DOHH2 (cell line): ENCODE data around the gene SETMAR.
A peak's percentile ranks its signal among the peaks of the same experiment; 100 is the strongest.

Experiments
- H3F3A ChIP-seq: fragments of 200-600 bp; sonication (generic), shearing (Covaris generic); 2 replicates; pipeline ENCODE4 v1.6.0; 2016; ENCODE audit warnings: antibody characterized with exemption, mild to moderate bottlenecking; ENCODE audit not compliant: control insufficient read depth, insufficient read depth
- H3K27ac ChIP-seq: fragments of 200-600 bp; sonication (generic); 2 replicates; pipeline ENCODE4 v1.5.1; 2014; ENCODE audit warnings: low read depth, mild to moderate bottlenecking, low read length, moderate library complexity
- H3K27me3 ChIP-seq: fragments of 200-600 bp; sonication (generic); 2 replicates; pipeline ENCODE4 v1.6.1; 2014; ENCODE audit warnings: mild to moderate bottlenecking, low read length, mixed read lengths; ENCODE audit not compliant: control insufficient read depth
- H3K36me3 ChIP-seq: fragments of 200-600 bp; sonication (generic); 2 replicates; pipeline ENCODE4 v1.6.1; 2014; ENCODE audit warnings: mild to moderate bottlenecking, low read length, moderate library complexity, mixed read lengths; ENCODE audit not compliant: control insufficient read depth
- H3K4me1 ChIP-seq: fragments of 200-600 bp; sonication (generic); 2 replicates; pipeline ENCODE4 v1.6.1; 2014; ENCODE audit warnings: mild to moderate bottlenecking, low read length, mixed read lengths; ENCODE audit not compliant: control insufficient read depth
- H3K4me2 ChIP-seq: fragments of 200-600 bp; sonication (generic); 2 replicates; pipeline ENCODE4 v1.6.0; 2014; ENCODE audit warnings: mild to moderate bottlenecking, low read length, moderate library complexity
- H3K4me3 ChIP-seq: fragments of 200-600 bp; sonication (generic); 2 replicates; pipeline ENCODE4 v1.5.1; 2014; ENCODE audit warnings: mild to moderate bottlenecking, low read length, mixed read lengths
- H3K79me2 ChIP-seq: fragments of 200-600 bp; sonication (generic); 2 replicates; pipeline ENCODE4 v1.6.1; 2014; ENCODE audit warnings: mild to moderate bottlenecking, low read length, mixed read lengths; ENCODE audit not compliant: control insufficient read depth
- H3K9me2 ChIP-seq: fragments of 200-600 bp; sonication (generic); replicated peaks from 2 replicates; pipeline ENCODE4 v1.6.1; 2014; ENCODE audit warnings: mild to moderate bottlenecking, low read length, mixed read lengths; ENCODE audit not compliant: control insufficient read depth
- H3K9me3 ChIP-seq: fragments of 200-600 bp; sonication (generic); 2 replicates; pipeline ENCODE4 v1.6.1; 2014; ENCODE audit warnings: antibody characterized with exemption, low read length, mixed read lengths; ENCODE audit not compliant: control insufficient read depth, insufficient read depth
- H4K20me1 ChIP-seq: fragments of 200-600 bp; sonication (generic); 2 replicates; pipeline ENCODE4 v1.6.0; 2014; ENCODE audit warnings: low read depth, mild to moderate bottlenecking, antibody characterized with exemption, low read length, moderate library complexity; ENCODE audit not compliant: control insufficient read depth, insufficient read depth
- CTCF ChIP-seq: fragments of 200-600 bp; sonication (generic); IDR thresholded peaks from one replicate; pipeline ENCODE4 v1.5.1; 2014; ENCODE audit warnings: antibody characterized with exemption, mild to moderate bottlenecking, low read depth, low read length; ENCODE audit not compliant: poor library complexity, severe bottlenecking
- EZH2phosphoT487 ChIP-seq: fragments of 200-600 bp; sonication (generic); IDR thresholded peaks from 2 replicates; pipeline ENCODE4 v1.6.1; 2017; ENCODE audit warnings: borderline replicate concordance, mild to moderate bottlenecking, antibody characterized with exemption, low read length, moderate library complexity, mixed read lengths

Gene SETMAR

GRCh38 chr3:4270720-4271119 is 32.4 kb upstream of the SETMAR start:
- no peaks in the 10 kb centered on the region for H3K27me3 ChIP-seq
- H4K20me1 ChIP-seq, result no peaks in the 10 kb centered on the region; the same call in 1 of the 2 replicates
- no peaks in the 10 kb centered on the region for H3F3A ChIP-seq
- H3K9me2 ChIP-seq, result no peaks in the 10 kb centered on the region
- H3K36me3 ChIP-seq, result no peaks in the 10 kb centered on the region
- TF ChIP-seq EZH2phosphoT487 (no peak), CTCF (no peak)
- H3K4me2 ChIP-seq, result no peak overlapping the region
- H3K27ac ChIP-seq, result no peak overlapping the region
- no peaks in the 10 kb centered on the region for H3K4me1 ChIP-seq
- H3K4me3 ChIP-seq, result no peak overlapping the region
- H3K9me3 ChIP-seq, result no peaks in the 10 kb centered on the region
- H3K79me2 ChIP-seq, result no peaks in the 10 kb centered on the region

GRCh38 chr3:4271834-4272233 is 31.3 kb upstream of the SETMAR start:
- Histone ChIP-seq H3K79me2 (no peaks in the 10 kb centered on the region), H3F3A (no peaks in the 10 kb centered on the region), H3K9me2 (no peaks in the 10 kb centered on the region), H3K36me3 (no peaks in the 10 kb centered on the region), H4K20me1 (no peaks in the 10 kb centered on the region; the same call in 1 of the 2 replicates), H3K9me3 (no peaks in the 10 kb centered on the region), H3K4me3 (no peak overlapping the region), H3K27ac (no peak overlapping the region), H3K27me3 (no peaks in the 10 kb centered on the region), H3K4me2 (no peak overlapping the region), H3K4me1 (no peaks in the 10 kb centered on the region)
- TF ChIP-seq EZH2phosphoT487 (no peak), CTCF (peak; percentile 46)

GRCh38 chr3:4279516-4280105 is 23.6 kb upstream of the SETMAR start:
- H3K9me3 ChIP-seq, result no peaks in the 10 kb centered on the region
- TF ChIP-seq EZH2phosphoT487, result no peak
- TF ChIP-seq CTCF, result no peak
- no peak overlapping the region for H3K27ac ChIP-seq
- H3F3A ChIP-seq, result no peaks in the 10 kb centered on the region
- no peak overlapping the region for H3K4me3 ChIP-seq
- no peaks in the 10 kb centered on the region for H3K79me2 ChIP-seq
- H4K20me1 ChIP-seq, result no peaks in the 10 kb centered on the region
- H3K36me3 ChIP-seq, result no peaks in the 10 kb centered on the region
- no peaks in the 10 kb centered on the region for H3K9me2 ChIP-seq
- H3K27me3 ChIP-seq, result peaks cover 3% of the 10 kb centered on the region; the same call in 1 of the 2 replicates
- no peaks in the 10 kb centered on the region for H3K4me1 ChIP-seq
- H3K4me2 ChIP-seq, result no peak overlapping the region
